ACC112 (cell line): Measurements from ENCODE around the gene SLC22A7.

Experiments
- H2AFZ ChIP-seq: fragments of 200-600 bp; sonication (generic); one replicate; pipeline ENCODE4 v1.6.0; 2017; ENCODE audit warnings: antibody characterized with exemption, low read length; ENCODE audit not compliant: unreplicated experiment
- H3K27ac ChIP-seq: fragments of 200-600 bp; sonication (generic); 2 replicates; pipeline ENCODE4 v1.5.1; 2014; ENCODE audit warnings: low read depth, mild to moderate bottlenecking, antibody characterized with exemption, low read length, moderate library complexity
- H3K27me3 ChIP-seq: fragments of 200-600 bp; sonication (generic); 2 replicates; pipeline ENCODE4 v1.6.1; 2014; ENCODE audit warnings: mild to moderate bottlenecking, antibody characterized with exemption, low read length, moderate library complexity, mixed read lengths; ENCODE audit not compliant: insufficient read depth
- H3K36me3 ChIP-seq: fragments of 200-600 bp; sonication (generic); 2 replicates; pipeline ENCODE4 v1.6.1; 2016; ENCODE audit warnings: mild to moderate bottlenecking, antibody characterized with exemption, low read length, moderate library complexity, mixed read lengths; ENCODE audit not compliant: insufficient read depth
- H3K4me1 ChIP-seq: fragments of 200-600 bp; sonication (generic); one replicate; pipeline ENCODE4 v1.6.1; 2016; ENCODE audit warnings: low read length, mixed read lengths; ENCODE audit not compliant: insufficient read depth, unreplicated experiment, control insufficient read depth
- H3K4me3 ChIP-seq: fragments of 200-600 bp; sonication (generic); 2 replicates; pipeline ENCODE4 v1.5.1; 2014; ENCODE audit warnings: mild to moderate bottlenecking, low read depth, low read length
- H3K79me2 ChIP-seq: fragments of 200-600 bp; sonication (generic); one replicate; pipeline ENCODE4 v1.6.0; 2016; ENCODE audit warnings: low read length; ENCODE audit not compliant: control insufficient read depth, unreplicated experiment, insufficient read depth

Gene SLC22A7

DNA sequence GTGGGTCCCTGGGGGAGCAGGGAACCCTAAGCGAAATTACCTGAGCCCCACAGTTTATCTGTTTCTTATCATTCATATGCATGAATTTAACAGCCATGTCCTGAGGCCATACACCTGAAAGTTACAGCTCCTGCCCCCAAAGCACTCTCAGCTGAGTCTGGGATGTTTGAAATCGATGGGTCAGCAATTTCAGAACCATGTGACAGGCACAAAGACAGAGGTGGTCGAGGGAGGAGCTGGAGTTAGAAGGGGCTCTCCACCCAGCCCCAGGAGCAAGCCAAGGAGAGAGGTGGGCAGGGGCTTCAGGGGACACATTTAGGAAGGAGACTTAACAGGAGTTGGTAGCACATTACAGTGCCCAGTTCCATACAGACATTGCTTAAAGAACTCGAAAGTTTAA is 39.9 kb upstream of the SLC22A7 start:
- Histone ChIP-seq H3K4me3 (no peak overlapping the region), H2AFZ (no peak overlapping the region), H3K27ac (no peak overlapping the region), H3K4me1 (no peaks in the 10 kb centered on the region), H3K79me2 (no peaks in the 10 kb centered on the region), H3K27me3 (peaks cover 5% of the 10 kb centered on the region; the same call in 1 of the 2 replicates), H3K36me3 (no peaks in the 10 kb centered on the region)

DNA sequence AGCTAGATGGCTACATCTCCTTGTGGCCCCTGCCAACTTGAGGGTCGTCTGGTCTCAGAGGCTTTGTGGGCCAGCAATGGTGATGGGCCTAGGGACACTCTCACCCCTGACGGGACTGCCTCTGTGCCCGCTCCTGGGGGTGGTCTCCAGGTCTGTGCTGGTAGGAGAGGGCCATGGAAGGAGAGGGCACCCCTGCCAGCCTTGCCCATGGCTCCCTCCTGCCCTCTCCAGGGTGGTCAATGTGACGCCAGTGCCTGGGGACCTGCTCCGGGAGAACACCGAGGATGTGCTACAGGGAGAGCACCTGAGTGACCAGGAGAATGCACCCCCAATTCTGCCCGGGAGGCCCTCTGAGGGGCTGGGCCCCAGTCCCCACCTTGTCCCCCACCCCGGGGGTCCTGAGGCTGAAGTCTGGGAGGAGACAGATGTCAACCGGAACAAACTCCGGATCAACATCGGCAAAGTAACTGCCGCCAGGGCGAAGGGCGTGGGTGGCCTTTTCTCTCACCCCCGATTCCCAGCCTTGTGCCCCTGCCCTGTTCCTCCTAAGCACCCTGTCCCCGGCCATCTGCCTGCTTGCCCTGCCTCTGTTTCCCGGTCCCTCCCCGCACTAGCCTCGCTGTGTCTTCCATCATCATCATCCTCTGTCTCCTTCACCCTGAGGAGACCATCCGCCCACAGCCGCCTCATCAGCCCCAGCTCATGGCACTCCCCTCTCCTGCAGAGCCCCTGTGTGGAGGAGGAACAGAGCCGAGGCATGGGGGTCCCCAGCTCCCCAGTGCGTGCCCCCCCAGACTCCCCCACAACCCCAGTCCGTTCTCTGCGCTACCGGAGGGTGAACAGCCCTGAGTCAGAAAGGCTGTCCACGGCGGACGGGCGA is 39.0 kb upstream of the SLC22A7 start:
- H3K79me2 ChIP-seq: no peaks in the 10 kb centered on the region
- no peak overlapping the region for H3K4me3 ChIP-seq
- no peaks in the 10 kb centered on the region for H3K36me3 ChIP-seq
- H3K4me1 ChIP-seq: no peaks in the 10 kb centered on the region
- H2AFZ ChIP-seq: no peak overlapping the region
- peaks cover 5% of the 10 kb centered on the region; the same call in 1 of the 2 replicates for H3K27me3 ChIP-seq
- no peak overlapping the region for H3K27ac ChIP-seq

DNA sequence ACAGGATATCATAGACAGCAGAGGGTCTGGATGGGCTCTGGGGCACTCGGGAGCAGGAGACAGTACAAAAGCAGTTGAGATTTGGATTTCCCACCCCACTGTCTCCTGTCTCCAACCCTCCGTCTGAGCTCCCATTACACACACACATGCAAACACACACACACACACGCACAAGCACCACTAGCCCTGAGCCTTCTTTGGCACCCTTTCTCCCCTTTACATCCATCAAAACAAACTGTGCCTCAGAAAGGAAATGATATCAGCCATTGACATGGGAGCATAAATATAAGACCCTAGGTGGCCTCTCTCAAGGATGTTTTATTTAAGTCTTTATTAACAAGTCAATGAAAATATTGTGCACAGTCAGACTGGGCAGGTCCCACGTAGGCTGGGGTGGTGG is 37.3 kb upstream of the SLC22A7 start:
- Histone ChIP-seq H3K4me3 (no peak overlapping the region), H3K27me3 (peaks cover 5% of the 10 kb centered on the region; the same call in 1 of the 2 replicates), H3K36me3 (no peaks in the 10 kb centered on the region), H2AFZ (no peak overlapping the region), H3K4me1 (no peaks in the 10 kb centered on the region), H3K27ac (no peak overlapping the region), H3K79me2 (no peaks in the 10 kb centered on the region)

DNA sequence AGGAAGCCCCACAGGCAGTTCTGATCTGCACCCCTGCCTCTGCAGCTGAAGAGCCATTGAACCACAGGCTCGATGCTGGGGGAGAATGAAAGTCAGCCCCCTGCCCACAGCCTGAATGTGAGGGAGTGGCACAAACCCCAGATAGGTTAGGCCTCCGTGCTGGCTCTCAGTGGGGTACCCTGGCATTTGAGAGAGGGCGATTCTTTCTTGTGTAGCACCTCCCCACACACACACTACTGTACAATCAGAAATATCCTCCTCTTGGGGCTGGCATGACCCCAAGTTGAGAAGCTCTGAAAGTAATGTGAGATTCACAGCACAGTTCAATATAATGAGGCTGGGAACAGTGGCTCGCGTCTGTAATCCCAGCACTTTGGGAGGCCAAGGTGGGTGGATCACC is 36.9 kb upstream of the SLC22A7 start:
- Histone ChIP-seq H3K27me3 (peaks cover 5% of the 10 kb centered on the region; the same call in 1 of the 2 replicates), H3K79me2 (no peaks in the 10 kb centered on the region), H3K4me3 (no peak overlapping the region), H3K36me3 (no peaks in the 10 kb centered on the region), H3K4me1 (no peaks in the 10 kb centered on the region), H3K27ac (no peak overlapping the region), H2AFZ (no peak overlapping the region)

DNA sequence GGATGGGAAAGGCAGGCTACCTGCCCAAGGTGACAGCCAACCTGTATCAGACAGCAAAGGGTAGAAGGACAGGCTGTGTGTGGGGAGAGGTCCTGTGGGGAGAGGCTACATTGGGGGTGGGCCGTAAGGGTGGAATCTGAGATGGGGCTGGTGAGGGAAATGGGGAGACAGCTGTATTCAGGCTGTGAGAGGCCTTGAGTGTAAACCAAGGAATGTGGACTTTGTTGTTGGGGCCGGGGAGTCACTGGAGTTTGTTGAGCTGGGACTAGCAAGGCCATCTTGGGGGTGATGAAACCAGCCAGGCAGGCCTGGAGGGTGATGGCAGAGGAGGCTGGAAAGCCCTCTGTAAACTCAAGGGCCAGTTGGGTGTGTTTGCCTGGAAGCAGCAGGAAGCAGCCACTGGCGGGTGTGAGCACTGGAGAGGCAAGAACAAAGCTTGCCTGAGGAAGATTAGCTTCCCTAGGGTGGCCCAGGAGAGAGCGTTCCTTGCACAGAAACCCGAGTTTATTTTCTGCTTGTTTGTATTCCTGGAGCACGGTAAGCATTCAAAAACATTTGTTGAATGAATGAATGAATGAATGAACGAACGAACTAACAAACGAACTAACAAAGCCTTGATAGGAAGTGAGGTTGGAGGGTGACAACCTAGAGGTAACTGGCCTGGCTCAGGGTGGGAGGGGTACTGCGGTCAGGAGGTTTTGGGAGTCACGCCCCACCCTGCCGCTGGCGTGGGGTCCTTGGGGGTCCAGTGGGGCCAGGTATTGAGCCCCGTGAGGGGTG is 35.9 kb upstream of the SLC22A7 start:
- Histone ChIP-seq H3K36me3 (no peaks in the 10 kb centered on the region), H3K4me3 (no peak overlapping the region), H3K27ac (no peak overlapping the region), H2AFZ (no peak overlapping the region), H3K79me2 (no peaks in the 10 kb centered on the region), H3K27me3 (peaks cover 5% of the 10 kb centered on the region; the same call in 1 of the 2 replicates), H3K4me1 (no peaks in the 10 kb centered on the region)

DNA sequence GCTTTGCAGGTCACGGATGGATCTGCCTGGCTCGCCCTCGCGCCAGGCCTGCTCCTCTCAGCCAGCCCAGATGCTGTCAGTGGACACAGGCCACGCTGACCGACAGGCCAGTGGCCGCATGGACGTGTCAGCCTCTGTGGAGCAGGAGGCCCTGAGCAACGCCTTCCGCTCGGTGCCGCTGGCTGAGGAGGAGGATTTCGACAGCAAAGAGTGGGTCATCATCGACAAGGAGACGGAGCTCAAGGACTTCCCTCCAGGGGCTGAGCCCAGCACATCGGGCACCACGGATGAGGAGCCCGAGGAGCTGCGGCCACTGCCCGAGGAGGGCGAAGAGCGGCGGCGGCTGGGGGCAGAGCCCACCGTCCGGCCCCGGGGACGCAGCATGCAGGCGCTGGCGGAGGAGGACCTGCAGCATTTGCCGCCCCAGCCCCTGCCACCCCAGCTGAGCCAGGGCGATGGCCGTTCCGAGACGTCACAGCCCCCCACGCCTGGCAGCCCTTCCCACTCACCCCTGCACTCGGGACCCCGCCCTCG is 35.2 kb upstream of the SLC22A7 start:
- Histone ChIP-seq H3K79me2 (no peaks in the 10 kb centered on the region), H3K27ac (no peak overlapping the region), H2AFZ (no peak overlapping the region), H3K4me3 (no peak overlapping the region), H3K27me3 (peaks cover 6% of the 10 kb centered on the region), H3K36me3 (no peaks in the 10 kb centered on the region), H3K4me1 (no peaks in the 10 kb centered on the region)

DNA sequence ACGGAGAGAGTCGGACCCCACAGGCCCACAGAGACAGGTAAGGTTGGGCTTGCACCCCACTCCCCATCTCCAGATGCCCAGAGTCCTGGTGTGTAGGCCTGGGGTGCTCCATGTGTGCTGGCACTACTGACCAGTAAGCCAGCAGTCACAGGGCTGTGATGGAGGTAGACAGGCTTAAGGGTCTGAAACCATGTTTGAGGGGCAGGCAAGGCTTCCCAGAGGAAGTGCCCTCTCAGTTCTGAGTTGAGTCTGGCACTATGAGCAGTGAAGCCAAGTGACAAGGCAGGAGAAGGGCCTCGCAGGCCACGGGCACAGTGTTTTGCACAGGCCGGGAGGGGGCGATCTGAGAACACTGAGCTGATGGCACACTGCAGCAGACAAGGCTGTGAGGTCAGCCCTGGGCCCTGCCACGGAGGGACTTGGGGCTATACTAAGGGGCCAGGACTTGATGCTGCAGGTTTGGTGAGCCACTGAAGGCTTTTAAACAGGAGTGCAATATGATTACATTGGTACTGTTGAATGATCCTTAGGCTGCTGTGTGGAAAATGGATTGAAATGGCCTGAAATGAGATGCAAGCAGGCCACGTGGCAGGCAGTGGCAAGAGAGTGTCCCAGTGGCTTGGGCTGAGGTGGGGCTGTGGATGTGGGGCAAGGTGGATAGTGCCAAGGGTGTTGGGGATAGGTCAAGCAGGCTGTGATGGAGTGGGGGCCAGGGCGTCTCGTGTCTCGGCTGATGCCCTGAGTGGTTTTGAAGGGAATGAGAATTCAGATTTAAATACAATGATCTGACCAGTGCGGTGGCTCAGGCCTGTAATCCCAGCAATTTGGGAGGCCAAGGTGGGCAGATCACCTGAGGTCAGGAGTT is 34.5 kb upstream of the SLC22A7 start:
- H3K36me3 ChIP-seq: no peaks in the 10 kb centered on the region
- H3K4me1 ChIP-seq: no peaks in the 10 kb centered on the region
- H3K4me3 ChIP-seq: no peak overlapping the region
- no peaks in the 10 kb centered on the region for H3K79me2 ChIP-seq
- no peak overlapping the region for H3K27ac ChIP-seq
- H2AFZ ChIP-seq: no peak overlapping the region
- peaks cover 6% of the 10 kb centered on the region; the same call in 1 of the 2 replicates for H3K27me3 ChIP-seq

DNA sequence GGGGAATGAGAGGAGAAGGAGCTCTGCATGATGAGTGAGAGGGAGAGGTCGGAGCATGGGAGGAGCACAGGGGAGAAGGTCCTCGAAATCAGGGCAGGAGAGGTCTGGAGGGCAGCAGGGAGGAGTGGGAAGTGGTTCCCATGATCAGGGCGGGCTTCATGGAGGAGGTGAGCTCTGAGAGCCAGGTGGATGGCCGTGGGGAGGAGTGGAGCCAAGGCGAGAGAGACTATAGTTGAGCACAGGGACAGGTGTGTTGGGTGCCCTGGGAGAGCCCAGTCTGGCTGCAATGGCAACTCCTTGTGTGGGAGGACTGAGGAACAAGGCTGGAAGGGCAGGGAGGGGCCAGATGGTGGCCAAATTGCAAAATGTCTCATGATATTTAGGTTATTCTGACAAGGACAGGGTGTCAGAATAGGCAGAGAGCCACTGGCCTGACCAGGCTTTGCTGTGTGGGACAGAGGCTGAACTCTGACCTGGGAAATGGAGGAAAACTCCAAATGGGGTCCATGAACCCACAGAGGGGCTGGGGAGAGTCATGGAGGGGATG is 33.4 kb upstream of the SLC22A7 start:
- no peaks in the 10 kb centered on the region for H3K36me3 ChIP-seq

DNA sequence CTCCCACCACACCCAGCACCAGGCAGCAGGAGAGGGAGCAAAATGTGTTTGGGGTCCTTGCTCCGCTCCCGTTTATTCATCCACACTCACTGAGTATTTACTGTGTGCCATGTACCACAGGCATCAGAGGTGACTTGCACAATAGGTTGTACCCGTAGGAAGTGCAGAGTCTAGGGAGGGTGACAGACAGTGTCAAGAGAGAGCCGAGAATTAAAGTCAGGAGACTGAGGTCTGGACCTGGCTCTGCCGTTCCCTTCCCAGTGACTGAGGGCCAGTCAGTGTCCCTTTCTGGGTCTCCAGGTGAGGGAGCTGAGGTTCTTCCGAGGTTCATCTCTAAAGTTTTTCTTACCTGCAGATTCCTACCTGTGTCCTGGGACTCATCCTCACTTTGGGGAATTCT is 32.5 kb upstream of the SLC22A7 start:
- peaks cover 13% of the 10 kb centered on the region for H3K27me3 ChIP-seq
- no peak overlapping the region for H3K27ac ChIP-seq
- no peak overlapping the region for H2AFZ ChIP-seq
- H3K36me3 ChIP-seq: no peaks in the 10 kb centered on the region
- H3K4me1 ChIP-seq: no peaks in the 10 kb centered on the region
- H3K79me2 ChIP-seq: no peaks in the 10 kb centered on the region
- H3K4me3 ChIP-seq: no peak overlapping the region

More for the DNA sequence above, 33.4 kb upstream of the SLC22A7 start:
- Histone ChIP-seq H3K4me3 (no peak overlapping the region), H2AFZ (no peak overlapping the region), H3K4me1 (no peaks in the 10 kb centered on the region), H3K79me2 (no peaks in the 10 kb centered on the region), H3K27me3 (peaks cover 13% of the 10 kb centered on the region; the same call in 1 of the 2 replicates), H3K27ac (no peak overlapping the region)
